IMR-90 (cell line): ENCODE data around the gene AGPAT1. TPM values are rescaled to one million over a fixed set of nuclear protein-coding genes. Genes with fewer than 3 reads are reported as not detected.

ENCODE experiments used
- ATAC-seq: fragments of 200-7000 bp; cut with Tn5 transposase; 2 replicates; pipeline ENCODE4 v1.9.1; 2020; ENCODE audit warnings: low read depth, mild to moderate bottlenecking, moderate library complexity
- BruUV-seq: library from RNA; stranded (reverse); fragments of 400-500 nt; replicated peaks from 2 replicates; lab custom pipeline; 2021; lab: Mats Ljungman, UMichigan
- CTCF ChIA-PET: fragments of 300-600 bp; formaldehyde crosslinking; extraction: SDS; loops from one replicate; lab custom pipeline; 2021; ENCODE audit warnings: antibody characterized with exemption; lab: Yijun Ruan, JAX
- POLR2A ChIA-PET: fragments of 300-600 bp; sonication (Branson Sonifier 250); formaldehyde crosslinking; loops from one replicate; lab custom pipeline; 2022; ENCODE audit warnings: antibody characterized with exemption; ENCODE audit not compliant: unreplicated experiment; lab: Charles Lee
- DNase-seq: peaks from one replicate; pipeline ENCODE4 v3.0.0; 2013
- H2AFZ ChIP-seq: replicated peaks from 2 replicates; pipeline ENCODE3; 2013; ENCODE audit warnings: low read length, mild to moderate bottlenecking; ENCODE audit not compliant: poor library complexity
- H2AK5ac ChIP-seq: 2 replicates; pipeline ENCODE4 v1.6.1; 2013; ENCODE audit warnings: low read depth, low read length, inconsistent platforms
- H2AK9ac ChIP-seq: replicated peaks from 2 replicates; pipeline ENCODE3; 2013; ENCODE audit warnings: mild to moderate bottlenecking, low read depth, low read length, moderate library complexity; ENCODE audit not compliant: poor library complexity
- H2BK120ac ChIP-seq: 2 replicates; pipeline ENCODE4 v1.6.1; 2013; ENCODE audit warnings: low read depth, low read length, inconsistent platforms
- H2BK15ac ChIP-seq: 3 replicates; pipeline ENCODE4 v1.6.1; 2013; ENCODE audit warnings: low read depth, low read length, inconsistent platforms
- H2BK20ac ChIP-seq: 2 replicates; pipeline ENCODE4 v1.6.1; 2013; ENCODE audit warnings: low read depth, mild to moderate bottlenecking, inconsistent platforms, low read length, moderate library complexity
- H2BK5ac ChIP-seq: 2 replicates; pipeline ENCODE4 v1.6.1; 2013; ENCODE audit warnings: mild to moderate bottlenecking, low read depth, low read length, inconsistent platforms; ENCODE audit not compliant: poor library complexity, severe bottlenecking
- H3K14ac ChIP-seq: replicated peaks from 2 replicates; pipeline ENCODE4 v1.6.1; 2013; ENCODE audit warnings: low read depth, low read length, inconsistent platforms
- H3K18ac ChIP-seq: 2 replicates; pipeline ENCODE4 v1.6.1; 2013; ENCODE audit warnings: low read depth, low read length, control low read depth
- H3K23ac ChIP-seq: 2 replicates; pipeline ENCODE4 v1.6.1; 2013; ENCODE audit warnings: low read depth, low read length, inconsistent platforms
- H3K27ac ChIP-seq: 2 replicates; pipeline ENCODE4 v1.5.1; 2013; ENCODE audit warnings: mild to moderate bottlenecking, control low read depth, low read length; ENCODE audit not compliant: insufficient read depth
- H3K27me3 ChIP-seq: 2 replicates; pipeline ENCODE4 v1.6.1; 2013; ENCODE audit warnings: low read length; ENCODE audit not compliant: control insufficient read depth, insufficient read depth
- H3K36me3 ChIP-seq: 2 replicates; pipeline ENCODE4 v1.6.1; 2013; ENCODE audit warnings: low read length, mixed read lengths; ENCODE audit not compliant: control insufficient read depth, insufficient read depth
- H3K4ac ChIP-seq: 2 replicates; pipeline ENCODE4 v1.6.1; 2013; ENCODE audit warnings: low read depth, low read length, inconsistent platforms
- H3K4me1 ChIP-seq: 2 replicates; pipeline ENCODE4 v1.6.1; 2013; ENCODE audit warnings: low read length, mixed read lengths; ENCODE audit not compliant: control insufficient read depth, insufficient read depth
- H3K4me2 ChIP-seq: 2 replicates; pipeline ENCODE4 v1.6.1; 2013; ENCODE audit warnings: low read depth, mild to moderate bottlenecking, control low read depth, low read length, moderate library complexity
- H3K4me3 ChIP-seq: 2 replicates; pipeline ENCODE4 v1.5.1; 2013; ENCODE audit warnings: low read depth, mild to moderate bottlenecking, control low read depth, low read length, moderate library complexity; ENCODE audit not compliant: insufficient read depth
- H3K56ac ChIP-seq: 2 replicates; pipeline ENCODE4 v1.6.1; 2013; ENCODE audit warnings: low read length, inconsistent platforms; ENCODE audit not compliant: insufficient read depth; ENCODE audit errors: extremely low read depth
- H3K79me1 ChIP-seq, 2 experiments: 2 replicates each; pipeline ENCODE4 v1.6.1; 2013; ENCODE audit warnings: low read length in 2 of 2, inconsistent platforms in 1 of 2, low read depth in 1 of 2
- H3K9ac ChIP-seq: 2 replicates; pipeline ENCODE4 v1.6.1; 2013; ENCODE audit warnings: low read depth, low read length, control low read depth
- H3K9me1 ChIP-seq: 2 replicates; pipeline ENCODE4 v1.6.1; 2013; ENCODE audit warnings: low read length, inconsistent platforms; ENCODE audit not compliant: insufficient read depth
- H3K9me3 ChIP-seq: 2 replicates; pipeline ENCODE4 v1.6.1; 2013; ENCODE audit warnings: low read length; ENCODE audit not compliant: control insufficient read depth, insufficient read depth
- H4K20me1 ChIP-seq: 2 replicates; pipeline ENCODE4 v1.6.1; 2013; ENCODE audit warnings: low read length, inconsistent platforms; ENCODE audit not compliant: insufficient read depth
- H4K5ac ChIP-seq: 2 replicates; pipeline ENCODE4 v1.6.1; 2013; ENCODE audit warnings: mild to moderate bottlenecking, low read depth, low read length, control low read depth
- H4K8ac ChIP-seq, 2 experiments: 2 replicates each; pipeline ENCODE4 v1.6.1; 2013; ENCODE audit warnings: low read depth in 2 of 2, low read length in 2 of 2, control low read depth in 1 of 2, inconsistent platforms in 1 of 2
- H4K91ac ChIP-seq: 2 replicates; pipeline ENCODE4 v1.6.1; 2013; ENCODE audit warnings: low read depth, low read length, inconsistent platforms; ENCODE audit not compliant: insufficient read depth
- BHLHE40 ChIP-seq: fragments of 150-350 bp; IDR thresholded peaks from 2 replicates; pipeline ENCODE4 v1.6.1; 2016; ENCODE audit warnings: mild to moderate bottlenecking, low read depth, low read length
- CEBPB ChIP-seq: IDR thresholded peaks from 2 replicates; pipeline ENCODE4 v1.6.1; 2012; ENCODE audit warnings: low read depth, low read length, improper control_type of control experiment
- CHD1 ChIP-seq: IDR thresholded peaks from 2 replicates; pipeline ENCODE4 v1.6.1; 2012; ENCODE audit warnings: low read depth, low read length, improper control_type of control experiment
- FOS ChIP-seq: fragments of 150-350 bp; IDR thresholded peaks from 2 replicates; pipeline ENCODE4 v1.6.1; 2016; ENCODE audit warnings: low read depth, low read length
- MAFK ChIP-seq: IDR thresholded peaks from 2 replicates; pipeline ENCODE4 v1.6.1; 2012; ENCODE audit warnings: low read depth, low read length, improper control_type of control experiment
- MAZ ChIP-seq: IDR thresholded peaks from 2 replicates; pipeline ENCODE4 v1.6.1; 2012; ENCODE audit warnings: low read depth, mild to moderate bottlenecking, low read length, improper control_type of control experiment, moderate library complexity, borderline replicate concordance
- MXI1 ChIP-seq: IDR thresholded peaks from 2 replicates; pipeline ENCODE4 v1.6.1; 2012; ENCODE audit warnings: low read depth, mild to moderate bottlenecking, low read length, moderate library complexity, borderline replicate concordance
- NFE2L2 ChIP-seq: fragments of 150-350 bp; IDR thresholded peaks from 2 replicates; pipeline ENCODE4 v1.6.1; 2016; ENCODE audit warnings: low read depth, mild to moderate bottlenecking, low read length
- POLR2A ChIP-seq: IDR thresholded peaks from 2 replicates; pipeline ENCODE4 v1.6.1; 2012; ENCODE audit warnings: mild to moderate bottlenecking, low read depth, low read length
- RAD21 ChIP-seq: IDR thresholded peaks from 2 replicates; pipeline ENCODE4 v1.6.1; 2012; ENCODE audit warnings: low read length, improper control_type of control experiment
- RCOR1 ChIP-seq: IDR thresholded peaks from 2 replicates; pipeline ENCODE4 v1.6.1; 2012; ENCODE audit warnings: mild to moderate bottlenecking, low read length, improper control_type of control experiment; ENCODE audit not compliant: insufficient replicate concordance
- RFX5 ChIP-seq: IDR thresholded peaks from 2 replicates; pipeline ENCODE4 v1.8.0; 2012; ENCODE audit warnings: low read depth, mild to moderate bottlenecking, low read length, moderate library complexity
- SMC3 ChIP-seq: fragments of 150-350 bp; IDR thresholded peaks from 2 replicates; pipeline ENCODE4 v1.6.1; 2016; ENCODE audit warnings: low read depth, mild to moderate bottlenecking, antibody characterized with exemption, low read length, moderate library complexity
- WGBS, 2 experiments: methylation state at CpG; one replicate each; pipeline versions ENCODE4 v1.1.5 to v1.1.7; 2013; ENCODE audit warnings: missing lambda C conversion rate in 2 of 2; ENCODE audit not compliant: insufficient read length in 1 of 2; ENCODE audit errors: extremely low coverage in 2 of 2; 5-methylcytosine and 5-hydroxymethylcytosine counted together
- dilution Hi-C: fragments of 300-500 bp; cut with HindIII; formaldehyde crosslinking; loops from one replicate; pipeline ENCODE4 v1.14.3; 2018; ENCODE audit warnings: low sequenced_read_pairs; ENCODE audit not compliant: unreplicated experiment
- in situ Hi-C: fragments of 300-500 bp; cut with MboI; formaldehyde crosslinking; loops from 3 replicates; pipeline ENCODE4 v1.14.3; 2019; ENCODE audit warnings: low sequenced_read_pairs, inconsistent platforms, mixed read lengths
- intact Hi-C: fragments of 100-400 bp; cut with micrococcal nuclease; formaldehyde crosslinking; loops from 2 replicates; pipeline ENCODE4 v1.10.0; 2022
- polyA plus RNA-seq, 3 experiments: library from polyadenylated mRNA; depleted of rRNA; stranded (reverse); fragments of >200 nt; gene quantifications; 2 replicates each; pipeline ENCODE4 v1.2.3, GENCODE V29; 2012; ENCODE audit warnings: low replicate concordance in 1 of 3
- total RNA-seq: library from RNA; depleted of rRNA; stranded (reverse); fragments of >200 nt; gene quantifications from 2 replicates; pipeline ENCODE4 v1.2.3, GENCODE V29; 2012
- TF ChIP-seq, protein P1 (sequence below): conservative IDR thresholded peaks from 2 replicates; pipeline ENCODE4 v1.5.1; 2012; ENCODE audit warnings: mild to moderate bottlenecking, low read depth, low read length, improper control_type of control experiment
- TF ChIP-seq, protein P2 (sequence below): fragments of 150-350 bp; IDR thresholded peaks from 2 replicates; pipeline ENCODE4 v1.6.1; 2017; ENCODE audit warnings: mild to moderate bottlenecking, antibody characterized with exemption, low read length, low read depth

The AGPAT1 gene
- total and polyA plus RNA-seq, 2 of the 4 experiments (the other 2 are of a cell fraction), result 27.2 to 116 TPM

DNA sequence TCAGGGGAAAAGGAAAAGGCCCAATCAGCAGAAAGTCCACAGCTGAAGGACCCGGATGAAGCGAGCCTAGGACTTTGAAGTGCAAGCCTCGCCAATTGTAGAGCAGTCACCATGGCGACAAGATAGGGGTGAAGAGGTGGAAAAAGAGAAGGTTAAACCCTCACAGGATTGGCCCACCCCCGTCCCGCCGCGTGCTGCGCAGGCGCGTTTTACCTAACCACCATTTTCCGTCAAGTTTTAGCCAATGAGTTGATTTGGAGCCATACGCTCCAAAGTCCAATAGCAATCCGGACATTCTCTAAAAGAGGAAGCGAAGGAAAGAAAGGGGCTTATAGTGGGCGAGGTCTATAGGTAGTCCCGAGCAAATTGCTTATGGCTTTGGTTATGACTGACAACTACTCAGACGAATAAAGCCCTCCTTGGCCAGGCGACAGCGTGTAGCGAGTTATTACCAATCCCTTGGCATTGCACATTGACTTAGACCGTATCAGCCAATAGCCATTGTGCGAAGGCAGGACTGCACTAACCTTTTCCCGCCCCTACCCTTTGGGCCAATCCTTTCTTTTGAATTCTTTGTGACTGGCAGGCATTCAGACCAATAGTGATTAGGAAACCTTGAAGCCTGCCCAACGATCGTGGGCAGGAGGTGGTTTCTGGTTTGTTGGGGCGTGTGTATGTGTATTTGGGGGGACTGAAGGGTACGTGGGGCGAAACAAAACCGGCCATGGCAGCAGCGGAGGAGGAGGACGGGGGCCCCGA lies 2.1 kb upstream of the AGPAT1 start, which contains the start of gene RNF5:
Gene RNF5 (plus strand): TSS at position 618 of the 759 bp plus-strand sequence. CDS start 107 bp downstream, at position 725.
- Histone ChIP-seq H2BK120ac (peak within 1 kb of the TSS; percentile 65), H3K36me3 (peaks cover 11% of the 10 kb centered on the region; the same call in 1 of the 2 replicates), H3K27ac (peak within 1 kb of the TSS; percentile 74), H3K4me2 (peak within 1 kb of the TSS; percentile 99), H3K4me1 (peaks cover 5% of the 10 kb centered on the region), H2BK20ac (no peak within 1 kb of the TSS; the same call in none of the 2 replicates), H2AK9ac (peak within 1 kb of the TSS; percentile 92), H3K18ac (peak within 1 kb of the TSS; percentile 70), H3K23ac (peak within 1 kb of the TSS; percentile 88), H4K5ac (peak within 1 kb of the TSS; percentile 77), H3K4me3 (peak within 1 kb of the TSS; percentile 65), H4K8ac (peak within 1 kb of the TSS; percentile 58 to 89), H3K4ac (peak within 1 kb of the TSS; percentile 92), H3K14ac (peak within 1 kb of the TSS; percentile 95), H4K91ac (peak within 1 kb of the TSS; percentile 85), H3K9ac (peak within 1 kb of the TSS; percentile 92), H3K56ac (peak within 1 kb of the TSS; percentile 91), H3K9me1 (peaks cover 25% of the 10 kb centered on the region), H4K20me1 (peaks cover 3% of the 10 kb centered on the region; the same call in 1 of the 2 replicates), H3K79me1 (peaks cover 29 to 57% of the 10 kb centered on the region in 2 experiments), H2BK15ac (peak within 1 kb of the TSS; percentile 28; the same call in 2 of the 3 replicates), H2BK5ac (peak within 1 kb of the TSS; percentile 90), H2AK5ac (peak within 1 kb of the TSS; percentile 94), H3K27me3 (no peaks in the 10 kb centered on the region), H3K9me3 (no peaks in the 10 kb centered on the region), H2AFZ (peak within 1 kb of the TSS; percentile 85)
- dilution Hi-C loops (no loop called here), in situ Hi-C loops (loop anchor here (10.0 to 25.0 kb wide), 2 partner anchors 203 to 784 kb away; partner anchors contain the start of genes BRD2, DXO and HLA-DMA), intact Hi-C loops (loop anchor here (2.0 to 5.0 kb wide), 2 partner anchors 25 to 61 kb away; no protein-coding TSS in a partner anchor)
- no TSS peak for BruUV-seq
- ATAC-seq (peak; percentile 78), DNase-seq (peak; percentile 100)
- ChIA-PET POLR2A (interaction anchor here (0.6 to 1.4 kb wide), 5 partner anchors 10 to 19 kb away, joined by 3 to 6 read pairs (median 4); no protein-coding TSS in a partner anchor), CTCF (interaction anchor here (0.6 to 0.7 kb wide), 2 partner anchors 63 to 609 kb away, joined by 3 read pairs; no protein-coding TSS in a partner anchor)
- WGBS, 2 experiments, result 0% methylated on average over 9 of the region's 33 CpGs; no CpG with 5 or more reads in 1 of the 2 experiments
- TF ChIP-seq, protein P1, sequence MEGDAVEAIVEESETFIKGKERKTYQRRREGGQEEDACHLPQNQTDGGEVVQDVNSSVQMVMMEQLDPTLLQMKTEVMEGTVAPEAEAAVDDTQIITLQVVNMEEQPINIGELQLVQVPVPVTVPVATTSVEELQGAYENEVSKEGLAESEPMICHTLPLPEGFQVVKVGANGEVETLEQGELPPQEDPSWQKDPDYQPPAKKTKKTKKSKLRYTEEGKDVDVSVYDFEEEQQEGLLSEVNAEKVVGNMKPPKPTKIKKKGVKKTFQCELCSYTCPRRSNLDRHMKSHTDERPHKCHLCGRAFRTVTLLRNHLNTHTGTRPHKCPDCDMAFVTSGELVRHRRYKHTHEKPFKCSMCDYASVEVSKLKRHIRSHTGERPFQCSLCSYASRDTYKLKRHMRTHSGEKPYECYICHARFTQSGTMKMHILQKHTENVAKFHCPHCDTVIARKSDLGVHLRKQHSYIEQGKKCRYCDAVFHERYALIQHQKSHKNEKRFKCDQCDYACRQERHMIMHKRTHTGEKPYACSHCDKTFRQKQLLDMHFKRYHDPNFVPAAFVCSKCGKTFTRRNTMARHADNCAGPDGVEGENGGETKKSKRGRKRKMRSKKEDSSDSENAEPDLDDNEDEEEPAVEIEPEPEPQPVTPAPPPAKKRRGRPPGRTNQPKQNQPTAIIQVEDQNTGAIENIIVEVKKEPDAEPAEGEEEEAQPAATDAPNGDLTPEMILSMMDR, result no peak
- TF ChIP-seq, protein P2, sequence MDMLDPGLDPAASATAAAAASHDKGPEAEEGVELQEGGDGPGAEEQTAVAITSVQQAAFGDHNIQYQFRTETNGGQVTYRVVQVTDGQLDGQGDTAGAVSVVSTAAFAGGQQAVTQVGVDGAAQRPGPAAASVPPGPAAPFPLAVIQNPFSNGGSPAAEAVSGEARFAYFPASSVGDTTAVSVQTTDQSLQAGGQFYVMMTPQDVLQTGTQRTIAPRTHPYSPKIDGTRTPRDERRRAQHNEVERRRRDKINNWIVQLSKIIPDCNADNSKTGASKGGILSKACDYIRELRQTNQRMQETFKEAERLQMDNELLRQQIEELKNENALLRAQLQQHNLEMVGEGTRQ, result 0 out of 2 replicates have a peak, but pooled peaks have one; percentile 11
- TF ChIP-seq RFX5, result no peak
- peak; percentile 44; the same call in 1 of the 2 replicates for TF ChIP-seq FOS
- peak; percentile 23; the same call in 1 of the 2 replicates for TF ChIP-seq POLR2A
- peak; percentile 97 for TF ChIP-seq MAFK
- TF ChIP-seq MXI1, result peak; percentile 35; the same call in 1 of the 2 replicates
- TF ChIP-seq BHLHE40, result peak; percentile 39; the same call in 1 of the 2 replicates
- TF ChIP-seq SMC3, result no peak
- peak; percentile 27; the same call in 1 of the 2 replicates for TF ChIP-seq MAZ
- no peak for TF ChIP-seq RAD21
- no peak for TF ChIP-seq CHD1
- 0 out of 2 replicates have a peak, but pooled peaks have one; percentile 29 for TF ChIP-seq NFE2L2
- peak; percentile 71 for TF ChIP-seq CEBPB
- TF ChIP-seq RCOR1, result no peak
